Measurements from ENCODE around the gene CFAP74. TPM values are rescaled to one million over a fixed set of nuclear protein-coding genes. Genes with fewer than 3 reads are reported as not detected.

Gene CFAP74
- total and polyA plus RNA-seq, 9 of the 15 experiments (the other 6 are each of a cell fraction or from before 2014, with no cell fraction given), result 0.03 to 0.15 (median 0.05) TPM; not detected in 6

- TF ChIP-seq PRDM10 (IDR thresholded peaks at IDR 0.05; ENCODE audit: partially characterized antibody) (peak; percentile 99), MBD2 (IDR thresholded peaks at IDR 0.05; ENCODE audit: borderline replicate concordance, low read depth) (peak; percentile 91), NR1H2 (CRISPR knock-in tag; IDR thresholded peaks at IDR 0.05) (no peak), HNRNPH1 (optimal IDR thresholded peaks at IDR 0.05; ENCODE audit: low read depth, low read length) (no peak), SMARCA4 (IDR thresholded peaks at IDR 0.05) (no peak), MGA (IDR thresholded peaks at IDR 0.05) (no peak), ETV5 (CRISPR knock-in tag; IDR thresholded peaks at IDR 0.05; ENCODE audit: low read depth) (peak; percentile 32; the same call in 1 of the 2 replicates), CSDE1 (IDR thresholded peaks at IDR 0.05) (peak in 1 of 2 experiments; percentile 19; a peak in 1 of 4 replicates), SNRNP70 (optimal IDR thresholded peaks at IDR 0.05; ENCODE audit: low read depth, low read length) (no peak), U2AF1 (optimal IDR thresholded peaks at IDR 0.05; ENCODE audit: low read depth, low read length) (peak; percentile 42), ZNF124 (CRISPR knock-in tag; IDR thresholded peaks at IDR 0.05) (no peak), MYC (IDR thresholded peaks at IDR 0.05; ENCODE audit: low read depth, low read length) (0 out of 2 replicates have a peak, but pooled peaks have one; percentile 18), MYC (CRISPR knock-in tag; IDR thresholded peaks at IDR 0.05; ENCODE audit: borderline replicate concordance, low read depth) (no peak), SRSF7 (optimal IDR thresholded peaks at IDR 0.05; ENCODE audit: low read depth, low read length) (no peak)
Measured at GRCh38 chr1:2003541-2004131, at the start of gene CFAP74 (continued).
